HG02943 (cell line): ENCODE data around the gene FA2H.
"Not testable (repeated sequence)": the region's sequence is repeated elsewhere in the genome, so short reads cannot be mapped to it uniquely, and the experiment has no call there.

Experiments
- ATAC-seq: cut with Tn5 transposase; IDR thresholded peaks from one replicate; pipeline ENCODE4 v1.9.1; 2021; ENCODE audit warnings: mild to moderate bottlenecking, low read depth, moderate library complexity; ENCODE audit not compliant: unreplicated experiment

The FA2H gene

GRCh38 chr16:74695450-74696422, 78.9 kb downstream of the FA2H start:
- peak; percentile 78 for ATAC-seq

GRCh38 chr16:74691093-74691855, 83.3 kb downstream of the FA2H start:
- no peak for ATAC-seq

DNA sequence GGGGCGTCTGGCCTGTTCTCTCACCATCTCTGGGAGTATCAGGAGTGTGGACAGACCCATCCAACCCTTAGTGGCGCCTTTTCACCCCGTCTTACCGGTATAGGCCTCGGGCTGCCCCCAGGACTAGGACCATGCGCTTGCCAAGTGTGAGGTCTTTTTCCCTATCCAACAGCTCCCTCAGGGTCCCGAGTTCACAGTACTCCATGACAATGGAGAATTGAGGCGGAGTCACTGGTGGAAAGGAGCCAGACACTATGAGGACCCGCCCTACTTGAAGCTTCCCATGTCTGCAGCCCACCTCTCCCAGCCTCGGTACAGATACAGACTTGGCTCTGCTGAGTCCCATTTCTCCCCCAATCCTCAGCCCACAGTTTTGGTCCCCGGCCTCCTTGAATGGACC, 92.1 kb downstream of the FA2H start:
- no peak for ATAC-seq

GRCh38 chr16:74680681-74681080, 93.9 kb downstream of the FA2H start:
- no peak for ATAC-seq

DNA sequence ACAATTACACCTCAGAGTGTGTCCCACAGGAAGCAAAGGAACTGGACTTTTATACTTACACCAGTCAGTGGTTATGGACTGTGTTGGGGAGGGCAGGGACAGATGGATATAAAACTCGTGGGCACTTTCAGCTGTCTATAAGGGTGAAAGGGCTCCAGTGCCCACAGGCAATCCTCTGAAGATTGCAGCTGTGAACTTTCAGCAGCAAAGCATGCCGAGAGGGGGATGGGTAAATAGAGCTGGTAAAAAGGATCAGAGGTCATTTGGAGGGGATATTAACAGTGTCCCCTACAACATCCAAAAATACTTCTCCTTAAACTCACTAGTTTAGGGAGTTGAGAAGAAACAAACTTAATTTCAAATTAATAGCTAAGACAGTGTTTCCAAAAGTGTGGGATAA, 94.6 kb downstream of the FA2H start:
- ATAC-seq: no peak

DNA sequence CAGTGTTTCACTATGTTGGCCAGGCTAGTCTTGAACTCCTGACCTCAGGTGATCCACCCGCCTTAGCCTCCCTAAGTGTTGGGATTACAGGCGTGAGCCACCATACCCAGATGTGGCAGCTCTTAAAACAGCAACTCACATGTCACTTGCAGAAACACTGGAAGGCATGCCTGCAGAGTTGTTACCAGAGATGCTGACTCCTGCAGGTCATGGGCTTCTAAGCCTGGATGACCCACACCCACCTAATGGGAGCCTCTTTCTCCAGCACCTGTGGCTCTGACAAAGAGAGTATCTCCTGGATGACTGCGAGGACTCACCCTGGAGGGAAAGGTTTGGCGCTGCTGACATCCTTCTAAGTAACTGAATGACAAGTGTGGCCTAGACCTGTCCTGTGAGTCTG, 96.8 kb downstream of the FA2H start:
- ATAC-seq: no peak

GRCh38 chr16:74673876-74674275, 100.7 kb downstream of the FA2H start:
- no peak for ATAC-seq

GRCh38 chr16:74668877-74669276, 105.7 kb downstream of the FA2H start:
- not testable (repeated sequence) for ATAC-seq

DNA sequence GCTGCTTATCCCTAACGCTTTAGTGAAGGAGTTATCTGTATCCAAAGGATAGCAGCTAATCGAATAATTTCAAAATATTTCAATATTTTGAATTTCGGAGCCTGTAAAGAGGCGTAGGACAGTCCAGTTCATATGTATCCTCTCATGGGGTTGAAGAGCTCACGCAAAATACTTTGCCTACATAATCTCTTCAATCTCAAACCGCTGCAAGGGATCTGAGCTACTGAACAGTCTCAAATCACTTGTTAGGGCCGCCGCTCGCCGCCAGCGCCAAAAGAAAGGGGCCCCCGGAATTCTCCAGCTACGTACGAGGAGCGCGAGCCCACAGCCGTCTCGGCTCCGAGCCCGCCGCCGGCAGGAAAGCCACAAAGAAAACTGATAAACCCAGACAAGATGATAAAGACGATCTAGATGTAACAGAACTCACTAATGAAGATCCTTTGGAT, 107.3 kb downstream of the FA2H start:
- ATAC-seq: no peak

DNA sequence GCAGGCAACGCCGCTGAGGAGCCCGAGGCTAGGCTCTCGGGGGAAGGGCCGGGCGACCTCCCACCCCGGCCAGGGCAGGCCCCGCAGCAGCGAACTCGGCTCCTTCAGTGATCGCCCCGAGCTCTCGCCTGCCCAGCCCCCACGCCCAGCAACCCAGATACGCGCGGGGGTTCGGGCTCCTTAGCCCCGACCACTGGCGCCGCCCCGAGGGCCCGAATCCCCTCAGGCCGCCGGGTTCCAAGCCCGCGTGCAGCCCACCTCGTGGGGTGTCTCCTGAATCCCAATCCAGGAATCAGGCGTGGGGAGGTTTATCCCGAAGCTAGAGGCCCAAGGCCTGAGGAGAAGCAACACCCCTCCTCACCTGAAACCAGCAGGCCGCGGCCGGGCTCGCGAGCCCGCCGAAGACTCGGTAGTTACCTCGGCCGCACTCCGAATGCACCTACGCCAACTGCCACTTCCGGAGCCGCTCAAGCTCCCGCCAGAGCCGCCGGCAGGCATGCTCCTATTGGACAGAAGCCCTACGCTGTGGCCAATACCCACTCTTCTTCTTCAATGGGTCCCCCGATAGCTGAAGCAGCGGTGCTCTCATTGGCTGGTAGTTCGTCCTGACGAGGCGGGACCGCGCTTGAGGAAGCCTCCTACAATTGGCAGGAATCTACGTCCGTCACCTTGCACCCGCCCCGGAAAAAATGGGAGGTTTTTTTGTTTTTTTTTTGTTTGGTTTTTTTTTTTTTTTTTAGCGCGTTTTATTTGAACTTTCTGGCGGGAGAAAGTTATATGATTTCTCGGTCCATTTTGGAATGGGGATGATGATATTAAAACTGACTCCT, 108.0 kb downstream of the FA2H start, which contains the start of gene RFWD3:
TSS of gene RFWD3 (minus strand) at position 453 of the 830 bp plus-strand sequence. CDS start 5,428 bp downstream, outside the sequence.
- ATAC-seq: peak; percentile 99

GRCh38 chr16:74666010-74666421, 108.6 kb downstream of the FA2H start:
- no peak for ATAC-seq
